Measurements from ENCODE around the gene HEXD.

The HEXD gene

GRCh38 chr17:82412535-82413520, 5.3 kb upstream of the HEXD start:
- peak; percentile 13 for FAIRE-seq
- no peak for DNase-seq (ENCODE audit: insufficient read length, low spot score)

- no peak for FAIRE-seq
- no peak for DNase-seq (ENCODE audit: insufficient read length, low spot score)
These were observed 3.4 kb upstream of the HEXD start for GRCh38 chr17:82414548-82415281.

GRCh38 chr17:82415336-82415735, 2.8 kb upstream of the HEXD start:
- no peak for FAIRE-seq

GRCh38 chr17:82415786-82416185, 2.4 kb upstream of the HEXD start:
- DNase-seq (ENCODE audit: insufficient read length, low spot score) = no peak
- FAIRE-seq = no peak

More at GRCh38 chr17:82415336-82415735, 2.8 kb upstream of the HEXD start:
- DNase-seq (ENCODE audit: insufficient read length, low spot score) = no peak

GRCh38 chr17:82416264-82416663, 1.9 kb upstream of the HEXD start:
- DNase-seq (ENCODE audit: insufficient read length, low spot score) (no peak), FAIRE-seq (no peak)

- no peak for FAIRE-seq
- no peak for DNase-seq (ENCODE audit: insufficient read length, low spot score)
These were observed 1.4 kb upstream of the HEXD start for GRCh38 chr17:82416771-82417170.

- DNase-seq (ENCODE audit: insufficient read length, low spot score) (no peak), FAIRE-seq (no peak)
These were observed 1.4 kb downstream of the HEXD start for GRCh38 chr17:82419540-82419939.

GRCh38 chr17:82424001-82424862, 6.1 kb downstream of the HEXD start:
- FAIRE-seq (no peak), DNase-seq (ENCODE audit: insufficient read length, low spot score) (peak; percentile 45)

GRCh38 chr17:82424863-82425159, 6.7 kb downstream of the HEXD start:
- no peak for FAIRE-seq
- DNase-seq (ENCODE audit: insufficient read length, low spot score) = no peak

GRCh38 chr17:82428546-82428945, 10.4 kb downstream of the HEXD start:
- FAIRE-seq (no peak), DNase-seq (ENCODE audit: insufficient read length, low spot score) (no peak)

GRCh38 chr17:82429824-82430223, 11.7 kb downstream of the HEXD start:
- no peak for FAIRE-seq

GRCh38 chr17:82432017-82432416, 13.9 kb downstream of the HEXD start:
- FAIRE-seq (no peak), DNase-seq (ENCODE audit: insufficient read length, low spot score) (no peak)

More at GRCh38 chr17:82429824-82430223, 11.7 kb downstream of the HEXD start:
- no peak for DNase-seq (ENCODE audit: insufficient read length, low spot score)

GRCh38 chr17:82433560-82434215, 15.5 kb downstream of the HEXD start:
- FAIRE-seq (no peak), DNase-seq (ENCODE audit: insufficient read length, low spot score) (no peak)

- DNase-seq (ENCODE audit: insufficient read length, low spot score) (no peak), FAIRE-seq (no peak)
These were observed 16.0 kb downstream of the HEXD start for GRCh38 chr17:82434216-82434565.

- FAIRE-seq (peak; percentile 76), DNase-seq (ENCODE audit: insufficient read length, low spot score) (peak; percentile 28)
These were observed 17.0 kb downstream of the HEXD start for GRCh38 chr17:82435103-82435502.

GRCh38 chr17:82435601-82436583, 17.7 kb downstream of the HEXD start:
- DNase-seq (ENCODE audit: insufficient read length, low spot score) (no peak), FAIRE-seq (no peak)

GRCh38 chr17:82436601-82437324, 18.6 kb downstream of the HEXD start:
- DNase-seq (ENCODE audit: insufficient read length, low spot score) = no peak
- no peak for FAIRE-seq

- DNase-seq (ENCODE audit: insufficient read length, low spot score) = no peak
- no peak for FAIRE-seq
These were observed 19.1 kb downstream of the HEXD start for GRCh38 chr17:82437325-82437668.

All from HTR-8/SVneo (cell line).